Activated T-cell treated with anti-CD3 and anti-CD28 coated beads, Interleukin-2, amount 50 U/mL, for 4 hours (primary cell): ENCODE data around the gene CALN1. TPM values are rescaled to one million over a fixed set of nuclear protein-coding genes. Genes with fewer than 3 reads are reported as not detected.

ENCODE experiments used
- ATAC-seq, 2 donors: fragments of 200-7000 bp; cut with Tn5 transposase; one replicate each; pipeline ENCODE4 v1.10.0; 2021
- DNase-seq: peaks from one replicate; pipeline ENCODE4 v3.0.0-alpha.2; 2020
- H3K27me3 Mint-ChIP-seq: one replicate; pipeline ENCODE4 v1.8.0; 2021; ENCODE audit warnings: low read depth, mixed read lengths
- H3K36me3 Mint-ChIP-seq: one replicate; pipeline ENCODE4 v1.8.0; 2022; ENCODE audit warnings: mixed read lengths; ENCODE audit not compliant: insufficient read depth
- H3K4me1 Mint-ChIP-seq: one replicate; pipeline ENCODE4 v1.8.0; 2021; ENCODE audit warnings: low read depth, mixed read lengths
- H3K4me3 Mint-ChIP-seq: one replicate; pipeline ENCODE4 v1.8.0; 2021; ENCODE audit warnings: mild to moderate bottlenecking, moderate library complexity, mixed read lengths
- H3K9me3 Mint-ChIP-seq: one replicate; pipeline ENCODE4 v1.8.0; 2021; ENCODE audit warnings: mixed read lengths
- total RNA-seq, 3 donors: library from RNA; stranded (reverse); gene quantifications; one replicate each; pipeline ENCODE4 v1.2.1, GENCODE V29; 2021

Gene CALN1
- total RNA-seq, 3 donors from 2014 or later, result 0.03 to 0.30 (median 0.10) TPM

DNA sequence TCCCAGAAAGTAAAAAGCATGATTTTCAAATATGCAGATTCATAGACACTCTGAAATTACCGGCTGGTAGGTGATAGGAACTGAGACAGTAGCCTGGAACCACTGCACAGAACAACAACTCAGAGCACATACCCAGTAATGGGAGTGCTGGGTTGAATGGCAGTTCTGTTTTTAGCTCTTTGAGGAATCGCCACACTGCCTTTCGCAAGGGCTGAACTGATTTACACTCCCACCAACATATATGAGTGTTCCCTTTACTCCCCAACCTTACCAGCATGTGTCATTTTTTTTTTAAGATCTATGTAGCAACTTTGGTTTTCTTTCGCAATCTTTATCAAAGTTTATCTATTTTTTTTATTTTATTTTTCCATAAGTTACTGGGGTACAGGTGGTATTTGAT lies 358.8 kb downstream of the CALN1 start:
- Mint-ChIP-seq H3K4me3 (no peak overlapping the region), H3K27me3 (no peaks in the 10 kb centered on the region), H3K9me3 (peaks cover 6% of the 10 kb centered on the region), H3K4me1 (no peaks in the 10 kb centered on the region), H3K36me3 (no peaks in the 10 kb centered on the region)
- DNase-seq (no peak), ATAC-seq (no peak)

DNA sequence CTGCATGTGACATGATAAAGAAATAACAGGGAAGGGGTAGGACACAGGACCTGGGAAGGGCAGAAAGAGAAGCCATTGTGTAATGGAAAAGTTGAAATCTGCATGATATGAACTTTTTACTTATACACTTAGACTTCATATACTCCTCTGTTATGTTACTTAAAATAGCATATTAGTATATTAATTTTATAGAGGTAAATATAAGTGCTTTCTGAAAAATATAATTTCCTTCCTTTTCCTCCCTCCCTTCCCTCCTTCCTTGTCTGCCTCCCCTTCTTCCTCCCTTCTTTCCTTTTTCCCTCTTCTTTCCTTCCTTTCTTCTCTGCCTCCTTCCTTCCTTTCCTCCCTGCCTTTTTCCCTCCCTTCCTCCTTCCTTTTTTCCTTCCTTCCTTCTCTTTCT lies 363.7 kb downstream of the CALN1 start:
- Mint-ChIP-seq H3K36me3 (no peaks in the 10 kb centered on the region), H3K4me1 (no peaks in the 10 kb centered on the region), H3K9me3 (no peaks in the 10 kb centered on the region), H3K4me3 (no peak overlapping the region), H3K27me3 (no peaks in the 10 kb centered on the region)
- DNase-seq (no peak), ATAC-seq (no peak)

DNA sequence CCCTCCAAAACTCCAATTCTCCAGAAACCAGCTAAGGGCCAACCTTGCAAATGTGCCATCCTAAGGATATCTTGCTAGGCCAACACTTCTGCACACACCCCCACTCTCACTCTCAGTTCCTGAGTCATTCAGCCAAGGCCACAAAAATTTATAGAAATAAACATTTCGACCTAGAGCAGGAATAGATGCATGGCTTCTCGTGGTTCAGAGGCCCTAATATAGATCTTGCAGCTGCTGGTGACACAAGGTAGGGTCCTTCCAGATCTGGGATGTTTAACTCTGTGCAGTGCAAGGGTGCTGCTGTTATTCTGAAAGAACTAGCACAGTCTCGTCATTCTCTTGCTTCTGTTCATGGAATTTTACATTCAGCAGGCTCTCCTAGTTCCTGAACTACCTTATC lies 369.3 kb downstream of the CALN1 start:
- Mint-ChIP-seq H3K27me3 (no peaks in the 10 kb centered on the region), H3K36me3 (no peaks in the 10 kb centered on the region), H3K4me3 (no peak overlapping the region), H3K9me3 (peaks cover 5% of the 10 kb centered on the region), H3K4me1 (no peaks in the 10 kb centered on the region)
- DNase-seq (no peak), ATAC-seq (no peak)

DNA sequence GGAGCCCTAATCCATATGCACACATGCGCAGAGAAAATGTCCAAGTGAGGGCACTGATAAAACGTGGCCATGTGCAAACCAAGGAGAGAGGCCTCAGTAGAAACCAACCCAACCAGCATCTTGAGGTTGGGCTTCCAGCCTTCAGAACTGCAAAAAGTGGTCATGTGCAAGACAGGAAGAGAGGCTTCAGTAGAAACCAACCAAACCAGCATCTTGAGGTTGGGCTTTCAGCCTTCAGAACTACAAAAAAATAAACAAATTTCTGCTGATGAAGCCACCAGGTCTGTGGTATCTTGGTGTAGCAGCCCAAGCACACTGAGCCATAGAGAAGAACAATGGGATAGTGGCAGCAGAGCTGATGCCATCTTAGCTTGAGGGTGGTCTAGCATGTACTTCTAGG lies 371.5 kb downstream of the CALN1 start:
- H3K4me1 Mint-ChIP-seq, result no peaks in the 10 kb centered on the region
- no peaks in the 10 kb centered on the region for H3K36me3 Mint-ChIP-seq
- H3K4me3 Mint-ChIP-seq, result no peak overlapping the region
- ATAC-seq, result no peak
- no peak for DNase-seq
- H3K27me3 Mint-ChIP-seq, result no peaks in the 10 kb centered on the region
- peaks cover 15% of the 10 kb centered on the region for H3K9me3 Mint-ChIP-seq

DNA sequence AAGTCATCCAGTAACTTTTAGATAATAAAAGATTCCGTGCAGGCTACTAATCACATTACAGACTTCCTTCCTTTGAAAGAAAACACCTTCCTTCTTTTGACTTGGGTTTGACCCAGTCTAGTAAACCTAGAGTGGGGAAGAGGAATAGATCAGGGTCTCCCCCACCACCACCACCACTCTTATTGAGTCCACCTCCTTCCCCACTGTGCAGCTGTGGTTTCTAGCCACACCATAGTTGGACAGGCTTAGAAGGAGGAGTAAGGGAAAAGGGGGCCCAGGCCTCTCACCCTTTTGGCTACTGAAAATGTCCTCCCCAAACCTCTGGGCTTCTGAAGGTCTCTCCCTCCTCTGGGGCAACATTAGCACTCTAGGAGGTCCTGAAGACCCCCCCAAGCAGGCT lies 372.7 kb downstream of the CALN1 start:
- no peaks in the 10 kb centered on the region for H3K4me1 Mint-ChIP-seq
- no peaks in the 10 kb centered on the region for H3K27me3 Mint-ChIP-seq
- H3K4me3 Mint-ChIP-seq, result no peak overlapping the region
- no peak for DNase-seq
- ATAC-seq, result no peak
- H3K36me3 Mint-ChIP-seq, result no peaks in the 10 kb centered on the region
- H3K9me3 Mint-ChIP-seq, result peaks cover 15% of the 10 kb centered on the region

DNA sequence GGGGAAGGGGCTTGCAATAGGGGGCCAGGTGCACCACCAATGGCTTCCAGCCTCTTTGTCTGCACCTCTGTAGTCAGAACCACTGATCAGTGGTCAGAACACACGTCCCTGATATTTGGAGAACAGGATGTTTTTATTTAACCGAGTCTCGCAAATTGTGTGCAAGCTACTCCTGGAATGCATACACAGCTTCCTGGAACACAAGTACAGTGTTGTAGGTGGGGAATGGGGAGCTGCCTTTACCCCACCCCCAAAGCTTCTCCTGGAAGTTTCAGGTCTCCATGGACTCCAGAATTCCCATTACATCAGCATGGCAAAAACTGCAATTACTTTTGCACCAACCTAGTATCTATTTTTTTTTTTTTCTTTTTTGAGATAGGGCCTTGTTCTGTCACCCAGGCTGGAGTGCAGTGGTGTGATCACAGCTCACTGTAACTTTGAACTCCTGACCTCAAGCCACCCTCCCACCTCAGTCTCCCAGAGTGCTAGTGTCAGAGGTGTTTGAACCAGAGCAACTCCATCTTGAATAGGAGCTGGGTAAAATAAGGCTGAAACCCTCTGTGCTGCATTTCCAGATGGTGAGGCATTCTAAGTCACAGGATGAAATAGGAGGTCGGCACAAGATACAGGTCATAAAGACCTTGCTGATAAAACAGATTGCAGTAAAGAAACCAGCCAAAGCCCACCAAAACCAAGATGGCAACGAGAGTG lies 374.0 kb downstream of the CALN1 start:
- Mint-ChIP-seq H3K4me1 (no peaks in the 10 kb centered on the region), H3K4me3 (no peak overlapping the region), H3K9me3 (peaks cover 19% of the 10 kb centered on the region), H3K27me3 (no peaks in the 10 kb centered on the region), H3K36me3 (no peaks in the 10 kb centered on the region)
- no peak for DNase-seq
- ATAC-seq, result no peak

DNA sequence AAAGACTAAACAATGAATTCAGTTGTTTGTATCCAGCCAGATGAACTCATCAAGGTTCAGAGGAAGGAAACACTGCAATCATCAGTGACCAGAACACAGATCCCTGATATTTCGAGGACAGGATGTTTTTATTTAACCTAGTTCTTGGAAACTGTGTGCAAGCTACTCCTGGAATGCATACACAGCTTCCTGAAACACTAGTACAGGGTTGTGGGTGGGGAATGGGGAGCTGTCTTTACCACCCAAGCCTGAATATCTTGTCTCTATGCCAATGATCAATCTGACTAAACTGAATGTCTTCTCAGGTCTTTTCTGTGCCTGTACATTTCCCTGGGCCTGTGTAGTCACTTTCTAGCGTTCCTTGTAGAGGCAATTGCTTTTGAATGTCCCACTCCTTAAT lies 374.6 kb downstream of the CALN1 start:
- H3K9me3 Mint-ChIP-seq, result peaks cover 19% of the 10 kb centered on the region
- H3K4me3 Mint-ChIP-seq, result no peak overlapping the region
- no peak for ATAC-seq
- H3K36me3 Mint-ChIP-seq, result no peaks in the 10 kb centered on the region
- no peak for DNase-seq
- no peaks in the 10 kb centered on the region for H3K27me3 Mint-ChIP-seq
- H3K4me1 Mint-ChIP-seq, result no peaks in the 10 kb centered on the region

DNA sequence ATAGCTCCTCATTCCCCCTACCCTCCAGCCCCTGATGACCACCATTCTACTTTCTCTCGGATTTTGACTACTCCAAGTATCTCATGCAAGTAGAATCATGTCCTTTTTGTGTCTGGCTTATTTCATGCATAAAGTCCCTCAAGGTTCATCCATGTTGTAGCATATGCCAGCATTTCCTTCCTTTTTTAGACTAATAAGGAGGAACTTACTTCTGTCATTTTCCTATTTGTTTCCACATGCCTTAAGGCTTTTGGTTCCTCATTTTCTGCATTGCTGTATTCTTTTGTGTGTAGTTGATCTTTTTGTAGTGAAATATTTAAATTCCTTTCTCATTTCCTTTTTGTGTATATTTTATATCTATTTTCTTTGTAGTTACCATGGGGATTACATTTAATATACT lies 376.9 kb downstream of the CALN1 start:
- peaks cover 14% of the 10 kb centered on the region for H3K9me3 Mint-ChIP-seq
- no peaks in the 10 kb centered on the region for H3K27me3 Mint-ChIP-seq
- no peak overlapping the region for H3K4me3 Mint-ChIP-seq
- ATAC-seq, result no peak
- no peaks in the 10 kb centered on the region for H3K4me1 Mint-ChIP-seq
- DNase-seq, result no peak
- H3K36me3 Mint-ChIP-seq, result no peaks in the 10 kb centered on the region

DNA sequence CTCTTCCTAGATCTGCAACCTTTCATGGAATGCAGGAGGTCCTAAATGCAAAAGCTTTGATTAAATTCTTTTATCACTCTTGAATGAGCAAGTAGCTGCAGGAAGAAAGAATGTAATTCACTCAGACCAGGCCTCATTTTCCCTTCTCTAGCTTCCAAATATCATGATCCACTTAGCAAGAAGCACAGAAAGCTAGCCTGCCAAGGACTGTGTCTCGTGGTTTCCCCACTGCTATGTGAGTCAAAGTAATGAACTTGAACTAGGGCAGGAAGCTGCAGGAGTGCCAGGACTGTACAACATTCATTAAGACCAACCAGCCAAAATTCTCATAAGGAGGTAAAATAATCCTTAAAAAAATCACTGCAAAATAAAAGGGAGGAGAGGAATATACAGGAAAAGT lies 379.2 kb downstream of the CALN1 start:
- no peaks in the 10 kb centered on the region for H3K4me1 Mint-ChIP-seq
- ATAC-seq (no peak), DNase-seq (no peak)
- peaks cover 17% of the 10 kb centered on the region for H3K9me3 Mint-ChIP-seq
- H3K36me3 Mint-ChIP-seq, result no peaks in the 10 kb centered on the region
- no peaks in the 10 kb centered on the region for H3K27me3 Mint-ChIP-seq
- H3K4me3 Mint-ChIP-seq, result no peak overlapping the region

DNA sequence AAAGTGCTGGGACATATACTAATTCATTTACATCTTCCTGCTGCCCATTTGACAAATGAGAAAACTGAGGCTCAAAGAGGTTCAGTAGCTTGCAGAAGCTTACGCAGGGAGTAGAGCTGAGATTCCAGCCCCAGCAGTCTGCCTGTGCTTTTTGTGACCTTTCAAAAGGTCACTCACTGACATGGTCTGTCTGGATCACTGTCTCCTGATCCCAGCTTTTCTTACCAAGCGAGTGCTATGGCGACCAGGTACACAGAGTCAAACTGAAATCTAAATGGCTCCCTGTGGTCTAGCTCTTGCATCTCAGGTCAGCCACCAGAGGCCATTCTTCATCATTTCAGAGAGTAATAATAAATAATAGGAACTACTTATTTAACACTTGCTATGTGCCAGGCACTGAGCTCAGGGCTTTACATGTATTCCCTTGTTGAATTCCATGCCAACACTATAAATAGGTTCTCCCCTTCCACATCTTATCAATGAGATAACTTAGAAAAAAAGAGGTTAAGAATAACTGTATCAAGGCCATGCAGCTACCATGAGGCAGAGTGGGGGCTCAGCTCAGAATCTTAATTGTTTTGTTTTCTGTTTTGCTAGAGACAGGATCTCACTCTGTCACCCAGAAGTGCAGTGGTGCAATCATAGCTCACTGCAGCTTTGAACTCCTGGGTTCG lies 381.0 kb downstream of the CALN1 start:
- no peak for ATAC-seq
- H3K9me3 Mint-ChIP-seq, result peaks cover 12% of the 10 kb centered on the region
- no peak for DNase-seq
- no peaks in the 10 kb centered on the region for H3K27me3 Mint-ChIP-seq
- H3K4me1 Mint-ChIP-seq, result no peaks in the 10 kb centered on the region
- no peak overlapping the region for H3K4me3 Mint-ChIP-seq
- H3K36me3 Mint-ChIP-seq, result no peaks in the 10 kb centered on the region

DNA sequence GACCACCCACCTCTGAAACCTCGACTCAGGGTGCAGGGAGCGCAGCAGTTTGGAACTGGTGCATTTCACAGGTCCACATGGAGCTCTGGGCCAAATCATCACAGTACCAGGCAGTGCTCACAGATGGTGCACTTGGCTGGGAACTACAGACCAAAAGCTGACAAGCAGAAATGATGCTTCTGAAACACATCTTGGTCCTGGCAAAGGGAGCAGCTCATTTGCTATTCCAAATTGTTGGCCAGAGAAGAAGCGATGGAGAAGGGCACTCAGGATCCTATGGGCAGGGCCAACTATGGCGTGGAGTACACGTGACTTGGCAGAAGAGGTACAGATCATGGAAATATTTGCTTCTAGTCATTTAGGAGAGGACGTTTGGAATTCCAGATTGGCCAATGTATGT lies 383.9 kb downstream of the CALN1 start:
- no peaks in the 10 kb centered on the region for H3K4me1 Mint-ChIP-seq
- no peaks in the 10 kb centered on the region for H3K36me3 Mint-ChIP-seq
- H3K9me3 Mint-ChIP-seq, result peaks cover 6% of the 10 kb centered on the region
- DNase-seq, result no peak
- no peaks in the 10 kb centered on the region for H3K27me3 Mint-ChIP-seq
- ATAC-seq, result no peak
- no peak overlapping the region for H3K4me3 Mint-ChIP-seq

DNA sequence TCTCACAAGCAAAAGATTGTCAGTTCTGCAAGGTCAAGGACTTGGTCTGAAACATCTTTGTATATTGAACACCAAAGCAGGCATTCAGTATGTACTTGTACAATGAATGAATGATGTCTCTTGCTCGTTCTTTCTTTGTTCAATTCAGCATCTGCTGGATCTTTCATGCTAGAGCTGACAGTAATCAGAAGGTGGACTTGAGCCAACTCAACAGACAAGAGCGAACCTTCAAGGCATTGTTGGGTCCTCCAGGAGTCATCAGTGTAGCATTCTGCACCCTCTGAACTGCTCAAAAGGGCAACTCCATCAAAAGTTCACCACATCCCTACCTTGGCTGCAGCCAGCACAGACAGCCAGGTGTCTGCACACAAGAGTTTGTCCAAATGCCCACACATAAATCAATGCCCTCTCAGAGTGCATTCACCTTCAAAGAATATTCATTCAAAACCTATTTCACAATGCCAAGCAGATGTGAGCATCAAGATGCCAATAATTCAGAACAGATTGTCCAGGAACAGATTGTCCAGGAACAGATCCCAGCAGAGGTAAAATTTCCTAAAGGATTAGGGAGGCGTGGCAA lies 386.7 kb downstream of the CALN1 start:
- no peaks in the 10 kb centered on the region for H3K36me3 Mint-ChIP-seq
- ATAC-seq (no peak), DNase-seq (no peak)
- no peaks in the 10 kb centered on the region for H3K27me3 Mint-ChIP-seq
- H3K4me3 Mint-ChIP-seq, result no peak overlapping the region
- no peaks in the 10 kb centered on the region for H3K4me1 Mint-ChIP-seq
- peaks cover 11% of the 10 kb centered on the region for H3K9me3 Mint-ChIP-seq

DNA sequence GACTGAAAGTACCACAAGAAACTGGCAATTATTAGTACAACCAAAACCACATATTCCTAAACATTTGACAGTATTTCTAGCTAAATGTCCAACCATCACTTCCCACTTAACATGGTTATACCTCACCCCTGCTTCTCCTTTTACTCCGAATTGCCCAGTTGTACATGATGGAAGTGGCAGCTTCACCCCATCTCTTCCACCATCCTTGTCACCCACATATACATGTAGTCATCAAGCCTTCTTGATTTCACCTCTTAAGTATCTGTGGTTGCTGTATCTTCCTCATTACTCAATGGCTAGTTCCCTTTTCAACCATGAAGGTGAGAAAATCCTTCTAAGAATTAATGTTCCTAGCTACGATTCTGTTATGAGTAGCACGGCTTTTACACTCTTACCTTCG lies 388.2 kb downstream of the CALN1 start:
- Mint-ChIP-seq H3K9me3 (peaks cover 18% of the 10 kb centered on the region), H3K4me1 (no peaks in the 10 kb centered on the region), H3K36me3 (no peaks in the 10 kb centered on the region), H3K4me3 (no peak overlapping the region), H3K27me3 (no peaks in the 10 kb centered on the region)
- ATAC-seq (no peak), DNase-seq (no peak)

DNA sequence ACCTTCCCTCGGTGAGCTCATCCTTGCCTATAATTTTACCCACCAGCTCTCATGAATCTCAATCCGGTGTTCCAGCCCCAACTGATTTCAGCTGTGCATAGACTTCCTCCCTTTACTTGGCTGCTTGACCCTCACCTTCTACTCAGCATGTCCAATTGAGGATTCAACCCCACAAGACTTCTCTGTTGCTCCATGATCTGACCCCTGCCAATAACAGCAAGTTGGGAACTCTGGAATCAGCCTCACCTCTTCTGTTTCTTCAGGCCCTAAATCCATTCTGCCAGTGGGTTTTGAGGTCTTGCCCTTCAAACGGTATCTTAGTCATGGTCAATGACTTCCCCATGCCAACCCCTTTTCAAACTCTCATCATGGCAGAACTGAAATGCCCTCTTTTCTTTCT lies 390.4 kb downstream of the CALN1 start:
- no peak for DNase-seq
- peaks cover 15% of the 10 kb centered on the region for H3K9me3 Mint-ChIP-seq
- H3K27me3 Mint-ChIP-seq, result no peaks in the 10 kb centered on the region
- H3K36me3 Mint-ChIP-seq, result no peaks in the 10 kb centered on the region
- no peak overlapping the region for H3K4me3 Mint-ChIP-seq
- no peaks in the 10 kb centered on the region for H3K4me1 Mint-ChIP-seq
- no peak for ATAC-seq

DNA sequence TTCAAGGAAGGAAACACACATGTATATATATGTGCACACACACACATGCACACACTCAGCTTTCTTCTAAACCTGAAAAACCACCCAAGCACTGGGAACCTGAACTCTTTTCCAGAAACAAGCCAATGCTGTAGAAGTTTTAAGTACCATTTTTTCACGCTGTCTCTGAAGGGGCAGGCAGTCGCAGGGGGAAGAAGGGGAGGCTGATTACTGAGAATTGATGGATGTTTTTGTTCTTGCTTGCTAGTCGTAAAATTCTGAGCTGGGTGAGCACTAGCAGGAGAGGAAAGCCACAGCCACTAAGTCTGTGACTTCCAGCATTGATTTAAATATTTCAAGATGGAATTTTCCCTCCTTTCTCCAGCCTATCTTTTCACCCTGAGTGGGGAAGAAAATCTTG lies 391.8 kb downstream of the CALN1 start:
- no peaks in the 10 kb centered on the region for H3K4me1 Mint-ChIP-seq
- DNase-seq (no peak), ATAC-seq (no peak)
- no peak overlapping the region for H3K4me3 Mint-ChIP-seq
- no peaks in the 10 kb centered on the region for H3K27me3 Mint-ChIP-seq
- peaks cover 12% of the 10 kb centered on the region for H3K9me3 Mint-ChIP-seq
- no peaks in the 10 kb centered on the region for H3K36me3 Mint-ChIP-seq
